Esophagus muscularis mucosa (tissue), 4 donors: ENCODE data around the gene ARMC10. TPM values are rescaled to one million over a fixed set of nuclear protein-coding genes. Genes with fewer than 3 reads are reported as not detected.
"Not testable (repeated sequence)": the region's sequence is repeated elsewhere in the genome, so short reads cannot be mapped to it uniquely, and the experiment has no call there.

Experiments used
- DNase-seq: peaks from one replicate; pipeline ENCODE4 v3.0.0-alpha.2; 2017; ENCODE audit errors: extremely low spot score
- H3K27ac ChIP-seq, 4 donors: fragments of 200-600 bp; sonication (generic); replicated peaks in 1 of 4; 1 replicate in 3 of 4; 2 replicates in 1 of 4; pipeline ENCODE4 v1.5.1; 2016 to 2019; ENCODE audit warnings: mild to moderate bottlenecking in 1 of 4
- H3K27me3 ChIP-seq, 4 donors: fragments of 200-600 bp; sonication (generic); one replicate each; pipeline versions ENCODE4 v1.5.1 to v1.6.0; 2016 to 2019
- H3K36me3 ChIP-seq, 4 donors: fragments of 200-600 bp; sonication (generic); one replicate each; pipeline ENCODE4 v1.5.1; 2016 to 2019
- H3K4me1 ChIP-seq, 4 donors: fragments of 200-600 bp; sonication (generic); one replicate each; pipeline ENCODE4 v1.5.1; 2016 to 2019
- H3K4me3 ChIP-seq, 4 donors: fragments of 200-600 bp; sonication (generic); 1 replicate in 2 of 4; 2 replicates in 2 of 4; pipeline ENCODE4 v1.5.1; 2016 to 2019; ENCODE audit warnings: mild to moderate bottlenecking in 4 of 4, moderate library complexity in 1 of 4
- H3K9me3 ChIP-seq, 4 donors: fragments of 200-600 bp; sonication (generic); 1 replicate in 3 of 4; 2 replicates in 1 of 4; pipeline ENCODE4 v1.5.1; 2016 to 2019
- CTCF ChIP-seq, 3 experiments: fragments of 200-600 bp in 2 of 3; fragments of 450-650 bp in 1 of 3; sonication (generic) in 2 of 3; IDR thresholded peaks; one replicate each; pipeline ENCODE4 v1.5.1; 2017 to 2019; ENCODE audit warnings: antibody characterized with exemption in 3 of 3, mild to moderate bottlenecking in 2 of 3, moderate library complexity in 1 of 3
- EP300 ChIP-seq: sonication (generic); formaldehyde crosslinking; IDR thresholded peaks from one replicate; pipeline ENCODE4 v1.6.1; 2017; ENCODE audit warnings: antibody characterized with exemption
- POLR2A ChIP-seq: fragments of 450-650 bp; IDR thresholded peaks from one replicate; pipeline ENCODE4 v1.6.1; 2017; ENCODE audit warnings: antibody characterized with exemption, moderate library complexity, mild to moderate bottlenecking, low read depth
- POLR2AphosphoS5 ChIP-seq, 2 donors: sonication (generic); formaldehyde crosslinking; IDR thresholded peaks; one replicate each; pipeline ENCODE4 v1.6.1; 2017; ENCODE audit warnings: antibody characterized with exemption in 2 of 2
- WGBS: methylation state at CpG from one replicate; pipeline ENCODE4 v1.1.5; 2018; 5-methylcytosine and 5-hydroxymethylcytosine counted together
- intact Hi-C: fragments of 100-400 bp; cut with DNase I; formaldehyde crosslinking; loops from one replicate; pipeline ENCODE4 v1.15.1; 2023
- total RNA-seq, 4 donors: library from RNA; depleted of rRNA; stranded (reverse); fragments of >200 nt; gene quantifications; one replicate each; pipeline versions ENCODE4 v1.1.0 to v1.2.1, GENCODE V29; 2016

ARMC10 gene
- total RNA-seq, 4 donors from 2014 or later: 28.8 to 41.2 (median 37.2) TPM

DNA sequence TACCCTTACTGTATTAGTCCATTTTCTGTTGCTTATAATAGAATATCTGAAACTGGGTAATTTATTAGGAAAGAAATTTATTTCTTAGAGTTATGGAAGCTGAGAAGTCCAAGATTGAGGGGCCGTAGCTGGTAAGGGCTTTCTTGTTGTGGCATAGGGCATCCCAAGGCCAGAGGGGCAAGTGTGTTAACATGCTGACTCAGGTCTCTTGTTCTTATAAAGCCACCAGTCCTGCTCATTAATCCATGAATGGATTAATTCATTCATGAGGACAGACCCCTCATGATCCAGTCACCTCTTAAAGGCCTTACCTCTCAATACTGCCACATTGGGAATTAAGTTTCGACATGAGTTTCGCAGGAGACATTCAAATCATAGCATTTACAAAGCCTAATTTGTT lies 2.4 kb downstream of the ARMC10 start:
- H3K9me3 ChIP-seq: no peaks in the 10 kb centered on the region
- no peak for TF ChIP-seq CTCF (IDR thresholded peaks at IDR 0.05)
- TF ChIP-seq POLR2AphosphoS5 (IDR thresholded peaks at IDR 0.05): no peak
- WGBS: 100% methylated on average over 3 of the region's 3 CpGs
- no peaks in the 10 kb centered on the region for H3K27me3 ChIP-seq
- no peaks in the 10 kb centered on the region for H3K36me3 ChIP-seq
- peaks cover 18 to 32% (median 30%) of the 10 kb centered on the region in 4 donors for H3K4me1 ChIP-seq
- no peak overlapping the region for H3K4me3 ChIP-seq
- no peak for DNase-seq
- intact Hi-C loops: no loop called here
- H3K27ac ChIP-seq: no peak overlapping the region

- H3K36me3 ChIP-seq, H3K4me3 ChIP-seq, H3K9me3 ChIP-seq, H3K27ac ChIP-seq, DNase-seq, intact Hi-C loops, H3K27me3 ChIP-seq: not testable (repeated sequence)
- 93% methylated on average over 6 of the region's 6 CpGs for WGBS
- H3K4me1 ChIP-seq: peaks cover 18 to 39% (median 30%) of the 10 kb centered on the region in 4 donors
Measured at GRCh38 chr7:103078226-103078625, 3.3 kb downstream of the ARMC10 start.

- H3K36me3 ChIP-seq: peaks cover 5 to 19% (median 14%) of the 10 kb centered on the region in 4 donors
- TF ChIP-seq EP300: no peak
- no peak overlapping the region for H3K4me3 ChIP-seq
- no peaks in the 10 kb centered on the region for H3K9me3 ChIP-seq
- intact Hi-C loops: no loop called here
- H3K4me1 ChIP-seq: peaks cover 13 to 29% (median 22%) of the 10 kb centered on the region in 4 donors
- H3K27me3 ChIP-seq: no peaks in the 10 kb centered on the region
- WGBS: 90% methylated on average over 3 of the region's 3 CpGs
- no peak overlapping the region for H3K27ac ChIP-seq
- DNase-seq: no peak
Measured at GRCh38 chr7:103079836-103080235, 4.9 kb downstream of the ARMC10 start.

DNA sequence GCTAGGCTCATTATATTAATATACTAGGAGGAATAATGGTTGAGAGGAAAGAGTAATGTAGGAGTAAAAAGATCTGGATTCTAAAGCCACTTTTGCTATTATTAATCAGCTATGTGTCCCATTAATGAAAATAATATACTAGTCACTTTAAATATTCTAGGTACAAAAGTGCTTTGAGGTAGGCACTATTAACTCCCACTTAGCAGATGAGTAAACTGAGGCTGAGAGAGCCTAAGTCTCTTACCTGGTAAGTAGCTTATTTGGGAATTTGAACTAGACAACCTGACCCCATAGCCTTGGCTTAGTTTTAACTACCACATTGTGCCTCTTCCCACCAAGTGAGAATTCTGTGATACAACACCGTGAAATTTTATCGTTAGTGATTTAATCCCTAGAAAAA lies 6.0 kb downstream of the ARMC10 start:
- H3K9me3 ChIP-seq: no peaks in the 10 kb centered on the region

GRCh38 chr7:103082497-103082896 lies 7.6 kb downstream of the ARMC10 start:
- Histone ChIP-seq H3K27ac (no peak overlapping the region), H3K9me3 (no peaks in the 10 kb centered on the region), H3K27me3 (no peaks in the 10 kb centered on the region), H3K4me3 (no peak overlapping the region), H3K36me3 (peaks cover 7 to 43% (median 26%) of the 10 kb centered on the region in 4 donors), H3K4me1 (peaks cover 0 to 9% (median 3%) of the 10 kb centered on the region in 4 donors)
- DNase-seq: no peak
- 87% methylated on average over 1 of the region's 1 CpG for WGBS
- TF ChIP-seq POLR2A (no peak), CTCF (IDR thresholded peaks at IDR 0.05) (no peak), POLR2AphosphoS5 (IDR thresholded peaks at IDR 0.05) (no peak), EP300 (no peak)
- intact Hi-C loops: no loop called here

More for the DNA sequence above, 6.0 kb downstream of the ARMC10 start:
- no peak for TF ChIP-seq EP300
- TF ChIP-seq CTCF (IDR thresholded peaks at IDR 0.05): no peak
- no peak for TF ChIP-seq POLR2AphosphoS5 (IDR thresholded peaks at IDR 0.05)
- no peak for TF ChIP-seq POLR2A
- peaks cover 9 to 25% (median 17%) of the 10 kb centered on the region in 4 donors for H3K4me1 ChIP-seq
- no peak for DNase-seq
- 97% methylated on average over 2 of the region's 2 CpGs for WGBS
- intact Hi-C loops: no loop called here
- H3K36me3 ChIP-seq: peaks cover 7 to 30% (median 21%) of the 10 kb centered on the region in 4 donors
- H3K27me3 ChIP-seq: no peaks in the 10 kb centered on the region
- no peak overlapping the region for H3K27ac ChIP-seq
- H3K4me3 ChIP-seq: no peak overlapping the region

GRCh38 chr7:103083210-103083609 lies 8.3 kb downstream of the ARMC10 start:
- intact Hi-C loops: no loop called here
- no peak for TF ChIP-seq POLR2AphosphoS5 (IDR thresholded peaks at IDR 0.05)
- H3K36me3 ChIP-seq: peaks cover 7 to 50% (median 29%) of the 10 kb centered on the region in 4 donors
- H3K4me3 ChIP-seq: no peak overlapping the region
- H3K4me1 ChIP-seq: peaks cover 0 to 7% (median 0%) of the 10 kb centered on the region in 4 donors
- no peaks in the 10 kb centered on the region for H3K9me3 ChIP-seq
- no peak for DNase-seq
- H3K27ac ChIP-seq: no peak overlapping the region
- 96% methylated on average over 3 of the region's 3 CpGs for WGBS
- no peaks in the 10 kb centered on the region for H3K27me3 ChIP-seq

DNA sequence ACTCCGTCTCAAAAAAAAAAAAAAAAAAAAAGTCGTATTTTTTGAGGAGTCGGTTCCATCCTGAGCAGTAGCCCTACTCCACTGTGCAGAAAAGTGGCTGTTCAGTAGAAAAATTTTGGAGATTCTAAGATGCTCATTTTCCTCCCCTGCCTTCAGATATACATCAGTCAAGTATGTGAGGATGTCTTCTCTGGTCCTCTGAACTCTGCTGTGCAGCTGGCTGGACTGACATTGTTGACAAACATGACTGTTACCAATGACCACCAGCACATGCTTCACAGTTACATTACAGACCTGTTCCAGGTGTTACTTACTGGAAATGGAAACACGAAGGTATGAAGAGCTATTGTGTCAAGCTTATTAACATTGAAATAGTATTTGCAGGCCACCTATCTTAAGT lies 17.4 kb downstream of the ARMC10 start:
- DNase-seq, H3K4me3 ChIP-seq, H3K9me3 ChIP-seq, H3K27me3 ChIP-seq, H3K4me1 ChIP-seq, H3K27ac ChIP-seq, intact Hi-C loops: not testable (repeated sequence)
- H3K36me3 ChIP-seq: peaks cover 0 to 79% (median 29%) of the 10 kb centered on the region in 4 donors
- WGBS: 67% methylated on average over 4 of the region's 4 CpGs
